ENCODE data around the gene ACTL8.

The ACTL8 gene

GRCh38 chr1:17875882-17876280 is 120.7 kb downstream of the ACTL8 start:
- peak; percentile 38 for DNase-seq (ENCODE audit: low spot score)

Data from GM03348 (cell line).